22Rv1 (cell line): ENCODE data around the gene RARRES2.

Source experiments
- ZFX ChIP-seq: fragments of 450-650 bp; IDR thresholded peaks from 2 replicates; pipeline ENCODE4 v1.6.1; 2017; ENCODE audit warnings: antibody characterized with exemption, borderline replicate concordance
- TF ChIP-seq, protein P1 (sequence below): fragments of 450-650 bp; IDR thresholded peaks from 2 replicates; pipeline ENCODE4 v1.5.1; 2017; ENCODE audit warnings: mild to moderate bottlenecking

DNA sequence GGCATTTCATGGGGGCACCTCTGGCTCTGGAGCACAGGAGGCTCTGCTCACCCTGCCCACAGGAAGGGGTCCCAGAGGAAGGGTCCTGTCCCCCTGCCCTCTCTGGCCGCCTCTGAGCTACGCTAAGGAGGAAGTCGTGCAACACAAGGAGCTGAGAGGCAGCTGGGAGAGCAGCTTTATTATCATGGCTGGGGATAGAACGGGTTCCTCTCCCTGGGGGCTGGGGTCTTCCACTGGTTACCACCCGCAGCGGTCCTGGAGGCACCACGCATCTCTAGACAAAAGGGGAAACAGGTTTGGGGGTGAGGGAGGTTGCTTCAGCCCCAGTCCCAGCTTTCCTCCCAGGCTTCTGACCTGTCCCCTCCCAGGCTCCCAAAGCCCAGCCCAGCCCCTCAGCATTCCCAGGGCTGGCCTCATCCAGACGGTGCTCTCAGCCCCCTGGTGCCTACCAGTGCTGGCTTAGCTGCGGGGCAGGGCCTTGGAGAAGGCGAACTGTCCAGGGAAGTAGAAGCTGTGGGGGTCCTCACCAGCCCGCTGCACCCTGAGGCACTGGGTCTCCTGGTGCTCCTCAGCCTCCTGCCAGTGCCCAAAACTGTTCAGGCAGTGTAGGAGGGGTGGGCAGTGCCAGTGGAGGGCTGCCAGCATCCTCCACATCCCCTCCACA is 3.1 kb downstream of the RARRES2 start:
- TF ChIP-seq, protein P1, sequence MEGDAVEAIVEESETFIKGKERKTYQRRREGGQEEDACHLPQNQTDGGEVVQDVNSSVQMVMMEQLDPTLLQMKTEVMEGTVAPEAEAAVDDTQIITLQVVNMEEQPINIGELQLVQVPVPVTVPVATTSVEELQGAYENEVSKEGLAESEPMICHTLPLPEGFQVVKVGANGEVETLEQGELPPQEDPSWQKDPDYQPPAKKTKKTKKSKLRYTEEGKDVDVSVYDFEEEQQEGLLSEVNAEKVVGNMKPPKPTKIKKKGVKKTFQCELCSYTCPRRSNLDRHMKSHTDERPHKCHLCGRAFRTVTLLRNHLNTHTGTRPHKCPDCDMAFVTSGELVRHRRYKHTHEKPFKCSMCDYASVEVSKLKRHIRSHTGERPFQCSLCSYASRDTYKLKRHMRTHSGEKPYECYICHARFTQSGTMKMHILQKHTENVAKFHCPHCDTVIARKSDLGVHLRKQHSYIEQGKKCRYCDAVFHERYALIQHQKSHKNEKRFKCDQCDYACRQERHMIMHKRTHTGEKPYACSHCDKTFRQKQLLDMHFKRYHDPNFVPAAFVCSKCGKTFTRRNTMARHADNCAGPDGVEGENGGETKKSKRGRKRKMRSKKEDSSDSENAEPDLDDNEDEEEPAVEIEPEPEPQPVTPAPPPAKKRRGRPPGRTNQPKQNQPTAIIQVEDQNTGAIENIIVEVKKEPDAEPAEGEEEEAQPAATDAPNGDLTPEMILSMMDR, result no peak
- TF ChIP-seq ZFX, result no peak
